K562 (cell line): ENCODE data around the gene LYST. TPM values are rescaled to one million over a fixed set of nuclear protein-coding genes. Genes with fewer than 3 reads are reported as not detected.

Experiments used
- BRCA1 ChIP-seq, 2 experiments: fragments of 450-650 bp in 1 of 2; sonication (generic) in 1 of 2; formaldehyde crosslinking in 1 of 2; IDR thresholded peaks; 2 replicates each; pipeline versions ENCODE4 v1.5.0 to v1.6.1; 2017 to 2020; ENCODE audit warnings: mild to moderate bottlenecking in 1 of 2, missing genetic modification reagents in 1 of 2
- CBFA2T2 ChIP-seq: fragments of 450-650 bp; conservative IDR thresholded peaks from 2 replicates; pipeline ENCODE4 v1.6.1; 2017; ENCODE audit warnings: mild to moderate bottlenecking
- DMBX1 ChIP-seq: fragments of 250-450 bp; sonication (Bioruptor Pico); IDR thresholded peaks from 2 replicates; pipeline ENCODE4 v1.8.0; 2022; ENCODE audit warnings: inconsistent platforms, mild to moderate bottlenecking, moderate library complexity, borderline replicate concordance
- FOXA3 ChIP-seq, 2 experiments: fragments of 450-650 bp in 1 of 2; sonication (generic) in 1 of 2; formaldehyde crosslinking; IDR thresholded peaks in 1 of 2; conservative IDR thresholded peaks in 1 of 2; 2 replicates each; pipeline versions ENCODE4 v1.4.0 to v1.8.0; 2020 to 2022; ENCODE audit warnings: mild to moderate bottlenecking in 2 of 2, missing genetic modification reagents in 1 of 2
- GTF2A2 ChIP-seq: IDR thresholded peaks from 2 replicates; pipeline ENCODE4 v1.6.1; 2016; ENCODE audit warnings: mild to moderate bottlenecking, missing genetic modification characterization, missing compliant biosample characterization
- MYNN ChIP-seq, 2 experiments: sonication (generic); formaldehyde crosslinking in 1 of 2; IDR thresholded peaks; 2 replicates each; pipeline versions ENCODE4 v1.5.0 to v1.6.1; 2016 to 2020; ENCODE audit warnings: antibody characterized with exemption in 1 of 2, missing genetic modification reagents in 1 of 2
- POLR2AphosphoS5 ChIP-seq: IDR thresholded peaks from 2 replicates; pipeline ENCODE4 v1.6.1; 2011; ENCODE audit warnings: mild to moderate bottlenecking, low read depth, low read length, moderate library complexity; ENCODE audit not compliant: control insufficient read depth, insufficient read depth
- RAD21 ChIP-seq, 2 experiments: fragments of 250-450 bp in 1 of 2; fragments of 450-650 bp in 1 of 2; sonication (Bioruptor Pico) in 1 of 2; formaldehyde crosslinking in 1 of 2; IDR thresholded peaks in 1 of 2; conservative IDR thresholded peaks in 1 of 2; 2 replicates each; pipeline versions ENCODE4 v1.4.0 to v1.8.0; 2020 to 2022; ENCODE audit warnings: mild to moderate bottlenecking in 2 of 2, moderate library complexity in 1 of 2
- SAP30 ChIP-seq: fragments of 200-600 bp; sonication (generic); IDR thresholded peaks from 2 replicates; pipeline ENCODE4 v1.6.1; 2012; ENCODE audit warnings: borderline replicate concordance, low read depth, mild to moderate bottlenecking, moderate library complexity, low read length, control low read depth, inconsistent platforms; ENCODE audit not compliant: insufficient read depth, poor library complexity, severe bottlenecking
- SMAD3 ChIP-seq: fragments of 450-650 bp; formaldehyde crosslinking; conservative IDR thresholded peaks from 2 replicates; pipeline ENCODE4 v1.4.0; 2020; ENCODE audit warnings: mild to moderate bottlenecking
- TARDBP ChIP-seq: fragments of 450-650 bp; IDR thresholded peaks from 2 replicates; pipeline ENCODE4 v1.6.1; 2016
- ZNF224 ChIP-seq: sonication (generic); formaldehyde crosslinking; IDR thresholded peaks from 2 replicates; pipeline ENCODE4 v1.8.0; 2022; ENCODE audit warnings: mild to moderate bottlenecking, missing genetic modification reagents
- ZNF57 ChIP-seq: fragments of 450-650 bp; formaldehyde crosslinking; IDR thresholded peaks from 2 replicates; pipeline ENCODE4 v1.4.0; 2020; ENCODE audit warnings: mild to moderate bottlenecking, moderate library complexity
- polyA plus RNA-seq, 8 experiments: library from polyadenylated mRNA; depleted of rRNA in 4 of 8; stranded (reverse) in 5 of 8; unstranded in 3 of 8; fragments of >200 nt; fragmentation: Nextera tagmentation in 2 of 8; fragmentation: Illumina TruSeq in 1 of 8; extraction: Ambion mirVana in 2 of 8; extraction: Trizol in 1 of 8; gene quantifications; 2 replicates each; pipeline versions ENCODE4 v1.2.1 to v1.2.3, GENCODE V29; 2011 to 2014; ENCODE audit warnings: inconsistent platforms in 1 of 8, missing spikeins in 1 of 8
- total RNA-seq, 7 experiments: library from RNA; depleted of rRNA in 6 of 7; stranded (reverse); fragments of >200 nt in 6 of 7; fragmentation: Illumina TruSeq in 2 of 7; extraction: Trizol in 2 of 7; gene quantifications; 2 replicates each; pipeline versions ENCODE4 v1.2.1 to v1.2.3, GENCODE V29; 2011 to 2021; ENCODE audit warnings: low replicate concordance in 1 of 7
- TF ChIP-seq, protein P1 (sequence below): fragments of 250-450 bp; sonication (Bioruptor Pico); IDR thresholded peaks from 2 replicates; pipeline ENCODE4 v1.4.0; 2020; ENCODE audit warnings: borderline replicate concordance
- TF ChIP-seq, protein P2 (sequence below), 2 experiments: fragments of 450-650 bp in 1 of 2; sonication (generic) in 1 of 2; formaldehyde crosslinking in 1 of 2; IDR thresholded peaks; 2 replicates each; pipeline versions ENCODE4 v1.7.1 to v1.9.0; 2016 to 2022; ENCODE audit warnings: inconsistent platforms in 1 of 2, mild to moderate bottlenecking in 1 of 2, missing genetic modification reagents in 1 of 2

LYST gene
- total and polyA plus RNA-seq, 9 of the 15 experiments (the other 6 are each of a cell fraction or from before 2014, with no cell fraction given), result 0.73 to 2.4 (median 1.4) TPM

DNA sequence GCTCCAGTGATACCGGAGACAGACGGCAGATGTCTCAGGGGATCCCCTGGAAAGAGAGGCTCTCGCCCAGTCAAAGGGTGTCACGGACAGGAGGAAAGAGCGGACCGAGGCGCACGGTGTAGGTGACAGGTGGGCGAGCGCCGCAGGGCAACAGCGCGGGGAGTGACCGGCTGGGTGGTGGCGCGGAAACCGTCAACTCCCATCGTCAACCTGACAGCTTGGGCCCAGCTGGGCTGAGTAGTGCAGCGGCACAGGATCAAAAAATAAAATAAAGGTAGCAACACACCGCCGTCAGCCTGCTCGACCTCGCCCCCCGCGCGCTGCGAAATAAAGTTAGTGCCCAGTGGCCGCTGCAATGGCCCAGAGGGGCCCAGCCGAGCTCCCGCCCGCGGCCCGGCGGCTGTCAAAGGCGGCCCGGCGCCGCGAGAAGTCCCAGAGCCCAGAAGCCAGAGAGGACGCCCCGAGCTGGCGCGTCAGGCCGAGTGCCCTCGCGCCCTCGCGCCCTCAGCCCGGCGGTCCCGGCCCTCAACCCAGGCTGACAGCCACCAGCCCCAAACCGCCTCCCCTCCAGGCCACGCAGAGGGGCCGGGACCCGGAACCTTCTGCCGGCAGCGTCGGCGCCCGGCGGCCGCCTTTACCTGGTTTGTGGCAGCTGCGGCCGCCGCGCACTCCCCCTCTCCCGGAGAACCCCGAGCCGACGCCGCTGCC, at the start of gene LYST (continued):
- no peak for TF ChIP-seq CBFA2T2
- TF ChIP-seq, protein P1, sequence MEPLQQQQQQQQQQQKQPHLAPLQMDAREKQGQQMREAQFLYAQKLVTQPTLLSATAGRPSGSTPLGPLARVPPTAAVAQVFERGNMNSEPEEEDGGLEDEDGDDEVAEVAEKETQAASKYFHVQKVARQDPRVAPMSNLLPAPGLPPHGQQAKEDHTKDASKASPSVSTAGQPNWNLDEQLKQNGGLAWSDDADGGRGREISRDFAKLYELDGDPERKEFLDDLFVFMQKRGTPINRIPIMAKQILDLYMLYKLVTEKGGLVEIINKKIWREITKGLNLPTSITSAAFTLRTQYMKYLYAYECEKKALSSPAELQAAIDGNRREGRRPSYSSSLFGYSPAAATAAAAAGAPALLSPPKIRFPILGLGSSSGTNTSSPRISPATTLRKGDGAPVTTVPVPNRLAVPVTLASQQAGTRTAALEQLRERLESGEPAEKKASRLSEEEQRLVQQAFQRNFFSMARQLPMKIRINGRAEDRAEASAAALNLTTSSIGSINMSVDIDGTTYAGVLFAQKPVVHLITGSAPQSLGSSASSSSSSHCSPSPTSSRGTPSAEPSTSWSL (CRISPR knock-in tag), result no peak
- TF ChIP-seq ZNF224 (CRISPR knock-in tag), result no peak; the same call in 1 of the 2 replicates
- no peak for TF ChIP-seq GTF2A2
- no peak for TF ChIP-seq ZNF57 (CRISPR knock-in tag)
- peak; percentile 43 to 44; a peak in 3 of 4 replicates for TF ChIP-seq RAD21 (CRISPR knock-in tag; conservative IDR thresholded peaks at IDR 0.05 in 1 of 2, IDR thresholded peaks at IDR 0.05 in 1 of 2)
- TF ChIP-seq TARDBP, result no peak
- TF ChIP-seq, protein P2, sequence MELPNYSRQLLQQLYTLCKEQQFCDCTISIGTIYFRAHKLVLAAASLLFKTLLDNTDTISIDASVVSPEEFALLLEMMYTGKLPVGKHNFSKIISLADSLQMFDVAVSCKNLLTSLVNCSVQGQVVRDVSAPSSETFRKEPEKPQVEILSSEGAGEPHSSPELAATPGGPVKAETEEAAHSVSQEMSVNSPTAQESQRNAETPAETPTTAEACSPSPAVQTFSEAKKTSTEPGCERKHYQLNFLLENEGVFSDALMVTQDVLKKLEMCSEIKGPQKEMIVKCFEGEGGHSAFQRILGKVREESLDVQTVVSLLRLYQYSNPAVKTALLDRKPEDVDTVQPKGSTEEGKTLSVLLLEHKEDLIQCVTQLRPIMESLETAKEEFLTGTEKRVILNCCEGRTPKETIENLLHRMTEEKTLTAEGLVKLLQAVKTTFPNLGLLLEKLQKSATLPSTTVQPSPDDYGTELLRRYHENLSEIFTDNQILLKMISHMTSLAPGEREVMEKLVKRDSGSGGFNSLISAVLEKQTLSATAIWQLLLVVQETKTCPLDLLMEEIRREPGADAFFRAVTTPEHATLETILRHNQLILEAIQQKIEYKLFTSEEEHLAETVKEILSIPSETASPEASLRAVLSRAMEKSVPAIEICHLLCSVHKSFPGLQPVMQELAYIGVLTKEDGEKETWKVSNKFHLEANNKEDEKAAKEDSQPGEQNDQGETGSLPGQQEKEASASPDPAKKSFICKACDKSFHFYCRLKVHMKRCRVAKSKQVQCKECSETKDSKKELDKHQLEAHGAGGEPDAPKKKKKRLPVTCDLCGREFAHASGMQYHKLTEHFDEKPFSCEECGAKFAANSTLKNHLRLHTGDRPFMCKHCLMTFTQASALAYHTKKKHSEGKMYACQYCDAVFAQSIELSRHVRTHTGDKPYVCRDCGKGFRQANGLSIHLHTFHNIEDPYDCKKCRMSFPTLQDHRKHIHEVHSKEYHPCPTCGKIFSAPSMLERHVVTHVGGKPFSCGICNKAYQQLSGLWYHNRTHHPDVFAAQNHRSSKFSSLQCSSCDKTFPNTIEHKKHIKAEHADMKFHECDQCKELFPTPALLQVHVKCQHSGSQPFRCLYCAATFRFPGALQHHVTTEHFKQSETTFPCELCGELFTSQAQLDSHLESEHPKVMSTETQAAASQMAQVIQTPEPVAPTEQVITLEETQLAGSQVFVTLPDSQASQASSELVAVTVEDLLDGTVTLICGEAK (IDR thresholded peaks at IDR 0.05), result peak; percentile 50; the same call in 1 of the 2 replicates
- TF ChIP-seq, protein P2 (CRISPR knock-in tag; IDR thresholded peaks at IDR 0.05), result no peak
- TF ChIP-seq BRCA1 (IDR thresholded peaks at IDR 0.05), result no peak
- TF ChIP-seq BRCA1 (CRISPR knock-in tag; IDR thresholded peaks at IDR 0.05), result no peak
- TF ChIP-seq SAP30, result peak; percentile 79
- no peak for TF ChIP-seq POLR2AphosphoS5
- TF ChIP-seq SMAD3 (CRISPR knock-in tag), result no peak
- no peak for TF ChIP-seq FOXA3 (CRISPR knock-in tag; conservative IDR thresholded peaks at IDR 0.05 in 1 of 2, IDR thresholded peaks at IDR 0.05 in 1 of 2)
- TF ChIP-seq MYNN (IDR thresholded peaks at IDR 0.05), result no peak
- TF ChIP-seq MYNN (CRISPR knock-in tag; IDR thresholded peaks at IDR 0.05), result no peak
- no peak for TF ChIP-seq DMBX1
